GM18526 (cell line): ENCODE measurements around the gene GLRX.
A peak's percentile ranks its signal among the peaks of the same experiment; 100 is the strongest.

Source experiments
- POLR2A ChIP-seq: IDR thresholded peaks from 3 replicates; pipeline ENCODE4 v1.6.1; 2011; ENCODE audit not compliant: insufficient read length; ENCODE audit errors: extremely low read depth

GLRX gene

DNA sequence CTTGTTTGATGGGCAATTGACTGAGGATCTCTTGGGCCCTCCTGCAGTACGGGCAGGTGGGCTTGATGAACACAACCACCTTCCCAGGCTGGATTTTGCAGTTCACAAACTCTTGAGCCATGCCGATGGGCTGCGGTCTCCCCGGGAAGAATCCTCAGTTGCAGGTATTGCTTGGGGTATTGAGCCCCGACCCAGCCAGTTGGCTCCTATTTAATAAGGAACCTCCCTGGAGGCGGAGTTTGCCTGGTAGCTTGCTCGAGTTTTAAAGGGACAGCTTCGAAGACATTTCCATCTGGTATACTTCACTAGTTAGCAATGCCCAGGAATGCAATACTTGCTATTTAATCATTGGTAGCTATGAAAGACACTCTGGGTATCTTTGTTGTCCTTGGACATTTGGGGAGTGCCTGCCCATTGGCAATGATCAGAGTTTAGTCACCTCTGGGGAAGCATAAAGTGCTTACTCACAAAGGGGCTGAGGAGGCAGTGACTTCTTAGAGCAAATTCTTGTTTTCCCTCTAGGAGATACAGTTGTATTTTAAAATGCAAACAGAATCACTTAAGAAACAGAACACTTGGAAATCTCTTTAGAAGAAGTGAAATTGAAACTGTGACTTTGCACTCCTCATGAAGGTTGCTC is at the start of gene GLRX:
GLRX (minus strand) TSS at position 185 of the 640 bp plus-strand sequence; CDS start at position 121, 64 bp downstream.
- peak; percentile 93 for TF ChIP-seq POLR2A

GRCh38 chr5:95871146-95871806 is 48.8 kb upstream of the GLRX start:
- TF ChIP-seq POLR2A: no peak

DNA sequence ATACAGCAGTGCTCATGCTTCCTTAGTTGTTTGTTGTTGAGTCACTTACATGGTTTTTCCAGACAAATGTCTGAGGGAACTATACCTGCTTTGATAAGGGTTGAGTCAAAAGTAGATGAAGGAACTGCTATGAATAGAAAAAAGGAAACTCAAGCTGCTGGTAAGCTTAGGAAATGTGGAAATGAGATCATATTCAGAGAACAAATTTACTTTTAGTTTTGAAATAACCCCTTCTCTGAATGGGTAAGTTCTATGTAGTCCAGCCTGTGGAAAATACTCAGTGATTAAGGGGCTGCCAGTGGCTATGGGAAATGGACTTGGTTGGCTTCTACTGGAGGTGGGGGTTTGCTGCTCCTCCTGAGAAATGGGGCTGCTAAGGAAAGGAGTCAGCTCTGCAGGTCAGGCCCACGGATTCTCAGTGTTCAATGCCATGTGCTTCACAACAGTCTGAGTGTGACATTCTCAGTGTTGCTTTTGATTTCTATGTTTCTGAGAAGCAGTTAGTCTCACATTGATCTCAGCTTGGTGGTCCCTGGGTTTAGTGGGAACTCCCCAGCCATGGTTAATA is 47.7 kb upstream of the GLRX start:
- no peak for TF ChIP-seq POLR2A

- no peak for TF ChIP-seq POLR2A
Measured at GRCh38 chr5:95868136-95868535, 45.6 kb upstream of the GLRX start.

GRCh38 chr5:95866435-95867040 is 44.0 kb upstream of the GLRX start:
- TF ChIP-seq POLR2A: no peak

DNA sequence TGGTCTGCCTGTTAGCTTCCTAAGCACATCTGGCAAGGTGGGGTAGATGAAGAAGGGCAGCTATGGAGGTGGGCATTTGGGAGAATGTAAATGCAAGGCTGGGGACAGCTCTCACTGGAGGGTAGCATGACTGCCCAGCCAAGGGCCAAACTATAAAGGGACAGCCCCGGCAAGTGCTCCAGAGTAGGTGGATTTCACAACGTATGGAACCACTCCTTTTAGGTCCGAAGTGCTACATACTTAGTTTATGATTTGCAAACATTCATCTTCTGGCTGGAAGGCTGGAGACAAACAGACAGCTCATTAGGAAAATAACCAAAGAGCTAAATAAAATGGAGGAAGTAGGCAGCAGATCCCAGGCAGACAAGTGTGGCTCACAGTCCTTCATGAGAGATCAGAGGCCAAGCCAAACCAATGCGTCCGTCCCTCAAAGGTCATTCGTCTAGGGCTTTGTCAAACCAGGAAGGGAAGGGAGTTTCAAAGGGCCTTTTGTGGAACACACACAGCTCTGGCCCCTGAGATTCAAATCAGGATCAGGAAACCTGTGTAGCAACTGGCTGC is 42.5 kb upstream of the GLRX start:
- TF ChIP-seq POLR2A: no peak

DNA sequence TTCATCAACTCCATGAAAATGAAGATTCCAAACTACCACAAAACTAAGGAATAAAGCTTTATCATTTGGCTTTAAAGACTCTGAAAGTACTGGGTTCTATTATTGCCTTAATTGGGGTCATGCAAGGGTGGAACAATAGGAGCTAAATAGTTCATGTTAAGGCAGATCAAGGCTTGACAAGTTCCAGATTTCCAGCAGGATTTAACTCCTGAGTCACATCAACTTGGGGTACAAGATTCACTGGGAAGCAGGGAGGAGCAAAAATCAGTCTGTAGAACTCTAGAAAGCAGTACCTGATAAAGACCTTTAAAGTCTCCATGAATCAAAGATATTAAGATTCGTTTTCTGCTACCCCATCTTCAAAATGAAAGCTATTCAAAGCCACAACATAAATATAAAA is 41.9 kb upstream of the GLRX start:
- TF ChIP-seq POLR2A: no peak

DNA sequence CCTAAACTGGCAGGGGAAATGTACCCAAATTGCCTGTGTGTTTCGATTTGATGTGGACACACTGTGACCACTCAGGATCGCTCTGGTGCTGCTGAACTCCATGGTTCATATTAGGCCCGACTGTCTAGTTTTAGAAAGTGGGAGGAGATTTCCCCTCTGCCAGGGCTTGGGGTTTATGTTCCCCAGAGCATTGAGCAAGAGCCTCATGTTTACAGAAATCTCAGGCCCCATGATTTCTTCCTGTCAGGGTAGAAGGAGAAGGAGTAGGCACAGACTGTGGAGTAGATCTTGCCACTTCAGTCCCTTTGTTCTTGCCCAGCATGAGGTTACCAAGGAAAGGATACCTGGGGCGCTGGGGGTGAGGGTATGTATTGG is 40.8 kb upstream of the GLRX start:
- no peak for TF ChIP-seq POLR2A

DNA sequence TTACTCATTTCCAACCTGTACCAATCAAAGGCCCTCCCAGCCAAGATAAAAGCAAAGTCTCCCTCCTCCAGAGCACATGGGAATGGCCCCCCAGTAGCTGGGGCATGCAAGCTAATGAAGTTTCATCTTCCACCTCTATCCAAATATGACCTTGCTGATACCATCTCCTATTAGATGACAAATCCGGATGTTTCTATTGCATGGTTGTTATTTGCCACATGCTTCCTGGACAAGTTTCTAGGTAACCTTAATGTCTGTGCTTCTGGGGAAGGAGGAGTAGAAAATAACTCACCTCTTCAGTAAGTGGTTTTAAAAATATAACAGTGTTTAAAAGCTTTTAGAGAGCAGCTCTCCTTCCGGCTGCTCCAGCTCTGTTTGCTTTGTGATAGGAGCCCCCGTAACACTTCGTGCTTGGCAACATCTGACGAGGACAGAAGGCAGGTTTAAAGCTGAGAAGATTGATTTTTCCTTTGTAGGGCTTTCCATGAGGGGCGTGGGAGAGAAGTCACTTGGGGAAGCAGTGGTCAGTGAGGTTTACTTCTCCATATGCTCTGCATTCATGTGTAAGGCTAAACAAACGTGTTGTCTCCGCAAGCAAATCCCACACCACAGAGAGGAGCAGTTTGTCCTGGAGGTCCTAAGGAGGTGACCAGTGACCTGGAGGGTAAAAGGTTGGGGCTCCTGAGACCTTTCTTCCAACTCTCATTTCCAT is 40.3 kb upstream of the GLRX start:
- no peak for TF ChIP-seq POLR2A

DNA sequence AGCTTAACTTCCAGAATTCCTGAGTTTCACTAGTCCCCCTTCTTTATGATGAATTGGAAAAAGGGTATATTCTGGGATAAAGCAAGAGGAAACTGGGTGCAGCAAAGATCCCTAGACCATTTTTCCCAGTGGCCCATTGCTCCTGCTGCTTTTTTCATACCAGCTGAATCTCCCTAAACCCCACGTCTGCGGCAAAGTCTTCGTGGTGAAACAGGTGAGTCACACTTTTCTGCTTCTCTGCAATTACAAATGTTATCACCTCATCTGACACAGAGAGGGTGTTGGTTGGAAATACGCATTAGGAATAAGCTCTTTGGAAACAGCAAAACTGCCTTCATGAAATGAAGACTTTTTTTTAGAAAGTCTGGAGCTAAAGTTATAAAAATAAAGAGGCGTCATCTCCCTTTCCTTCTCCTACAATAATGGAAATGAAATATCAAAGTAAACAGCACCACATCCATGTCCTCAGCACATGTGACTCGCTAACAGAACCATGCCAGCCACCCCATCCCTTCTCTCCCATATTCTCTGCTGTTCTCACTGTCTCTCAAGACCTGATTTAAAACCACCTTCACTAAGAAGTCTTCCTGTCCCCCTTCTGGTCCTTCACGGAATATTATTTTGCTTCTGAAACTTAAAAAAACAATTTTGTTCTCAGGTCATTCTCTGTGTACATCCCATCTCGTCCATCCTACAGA is 39.5 kb upstream of the GLRX start:
- TF ChIP-seq POLR2A: no peak

DNA sequence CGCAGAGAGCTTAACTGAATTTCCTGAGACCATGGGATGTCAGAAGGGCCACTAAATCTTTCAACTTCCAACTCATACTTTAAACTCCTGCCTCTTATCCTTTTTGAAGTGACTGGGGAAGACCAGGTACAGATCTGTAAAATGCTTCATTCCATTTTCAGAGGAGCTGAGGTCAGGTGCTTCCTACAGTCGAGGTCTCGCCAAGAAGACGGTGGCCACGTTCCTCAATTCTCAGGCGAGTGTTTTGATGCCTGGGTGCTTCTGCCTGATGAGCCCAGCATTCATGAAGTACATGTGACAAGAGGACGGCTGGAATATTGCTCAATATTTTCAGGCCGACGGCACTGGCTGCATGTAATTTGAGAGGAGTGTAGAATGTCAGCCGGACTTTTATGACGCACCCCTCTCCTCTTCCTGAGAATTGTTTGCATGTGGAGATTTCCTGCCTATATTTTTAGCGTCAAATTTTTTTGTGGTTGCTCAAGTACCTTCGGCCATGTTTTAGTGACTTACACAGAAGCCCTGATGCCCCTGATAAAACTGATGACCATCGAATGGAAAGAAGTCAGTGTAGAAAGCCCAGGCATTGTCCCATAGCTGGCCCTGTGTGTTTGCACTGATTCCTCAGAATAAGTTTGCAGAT is 38.8 kb upstream of the GLRX start:
- no peak for TF ChIP-seq POLR2A

GRCh38 chr5:95859661-95860060 is 37.1 kb upstream of the GLRX start:
- TF ChIP-seq POLR2A: no peak

DNA sequence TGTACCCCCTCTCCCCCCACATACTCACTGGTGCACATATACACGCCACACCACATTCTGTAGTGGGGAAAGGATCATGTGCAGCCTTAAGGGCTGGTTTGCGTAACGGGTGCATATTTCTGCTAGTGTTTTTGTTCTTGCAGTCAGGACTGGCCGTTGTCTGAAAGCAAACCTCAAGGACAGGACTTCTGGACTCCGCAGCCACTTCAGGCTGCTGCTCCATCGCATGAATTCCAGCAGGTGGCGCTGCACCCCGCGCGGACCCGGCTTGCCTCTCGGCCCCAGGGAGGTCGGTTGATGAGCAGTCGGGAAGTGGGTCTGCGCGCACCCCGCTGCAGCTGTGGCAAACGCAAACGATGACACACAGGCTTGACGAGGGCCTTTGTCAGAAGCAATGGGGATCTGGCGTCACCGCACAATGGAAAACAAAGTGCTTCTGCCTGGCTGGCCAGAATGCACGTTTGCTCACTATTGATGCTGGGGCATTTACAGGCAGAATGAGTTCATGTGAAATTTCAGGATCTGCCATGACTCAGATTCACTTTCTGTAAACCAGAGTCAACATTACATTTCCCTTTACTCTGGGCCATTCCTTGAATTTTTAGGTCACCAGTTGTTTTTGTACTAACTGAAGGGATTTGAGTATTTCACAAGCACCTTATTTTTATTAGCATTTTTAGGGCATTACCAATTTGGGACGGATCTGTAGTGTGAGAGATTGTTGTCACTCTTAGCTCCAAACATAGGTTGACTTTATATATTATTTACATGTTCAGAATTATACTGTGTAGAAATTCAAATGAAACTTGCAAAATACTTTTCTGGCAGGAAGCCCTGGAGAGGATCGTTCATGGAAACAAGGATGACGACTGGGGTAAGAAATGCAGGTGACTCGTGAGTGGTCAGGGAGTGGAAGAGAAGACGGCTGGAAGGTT is 36.4 kb upstream of the GLRX start:
- TF ChIP-seq POLR2A: no peak
